A204.1 (cell line): ENCODE results near the gene CIT.

Experiments
- FAIRE-seq: peaks from 2 replicates; lab custom pipeline; 2012; peaks lifted over from hg19 to GRCh38; lab: Jason Lieb, UNC

The CIT gene

GRCh38 chr12:119644930-119645329 is 232.2 kb downstream of the CIT start:
- no peak for FAIRE-seq

- FAIRE-seq = no peak
Measured at GRCh38 chr12:119642986-119643385, 234.1 kb downstream of the CIT start.
